ENCODE data around the gene FADS1.
A peak's percentile ranks its signal among the peaks of the same experiment; 100 is the strongest.

Gene FADS1

GRCh38 chr11:61846362-61847020 lies 29.7 kb upstream of the FADS1 start:
- no peak for DNase-seq

GRCh38 chr11:61844909-61845565 lies 28.2 kb upstream of the FADS1 start:
- DNase-seq = no peak

GRCh38 chr11:61842528-61842820 lies 25.7 kb upstream of the FADS1 start:
- no peak for DNase-seq

GRCh38 chr11:61841636-61842527 lies 25.1 kb upstream of the FADS1 start:
- DNase-seq = no peak

- DNase-seq = no peak
These were observed 23.6 kb upstream of the FADS1 start for GRCh38 chr11:61840371-61840770.

- no peak for DNase-seq
These were observed 22.9 kb upstream of the FADS1 start for GRCh38 chr11:61839742-61840141.

- no peak for DNase-seq
These were observed 22.1 kb upstream of the FADS1 start for GRCh38 chr11:61838921-61839320.

- no peak for DNase-seq
These were observed 21.7 kb upstream of the FADS1 start for GRCh38 chr11:61838501-61838900.

- no peak for DNase-seq
These were observed 20.7 kb upstream of the FADS1 start for GRCh38 chr11:61837411-61838005.

GRCh38 chr11:61836193-61836592 lies 19.4 kb upstream of the FADS1 start:
- no peak for DNase-seq

GRCh38 chr11:61834278-61835048 lies 17.7 kb upstream of the FADS1 start:
- DNase-seq = peak; percentile 54 to 85

- no peak for DNase-seq
These were observed 17.1 kb upstream of the FADS1 start for GRCh38 chr11:61833926-61834277.

- no peak for DNase-seq
These were observed 16.7 kb upstream of the FADS1 start for GRCh38 chr11:61833471-61833870.

GRCh38 chr11:61832754-61833153 lies 16.0 kb upstream of the FADS1 start:
- no peak for DNase-seq

- no peak for DNase-seq
These were observed 15.4 kb upstream of the FADS1 start for GRCh38 chr11:61832207-61832606.

- DNase-seq = peak in 1 of 2 donors; percentile 30
These were observed 13.7 kb upstream of the FADS1 start for GRCh38 chr11:61830237-61831105.

- DNase-seq = no peak
These were observed 13.0 kb upstream of the FADS1 start for GRCh38 chr11:61829806-61830205.

GRCh38 chr11:61828629-61829407 lies 12.0 kb upstream of the FADS1 start:
- peak in 1 of 2 donors; percentile 10 for DNase-seq

GRCh38 chr11:61828379-61828628 lies 11.5 kb upstream of the FADS1 start:
- DNase-seq = no peak

- peak; percentile 94 to 95 for DNase-seq
These were observed 11.0 kb upstream of the FADS1 start, which contains the start of gene FADS2 for GRCh38 chr11:61827571-61828378. FADS2 (plus strand) TSS chr11:61828300; CDS start chr11:61828391, 91 bp downstream.

Data from inflammatory macrophage (primary cell).